IPS-18a (cell line): ENCODE results near the gene PUM1.
"Not testable (repeated sequence)": the region's sequence is repeated elsewhere in the genome, so short reads cannot be mapped to it uniquely, and the experiment has no call there.

Experiments
- H3K27ac ChIP-seq: one replicate; pipeline ENCODE4 v1.5.1; 2013; ENCODE audit warnings: low read length
- H3K27me3 ChIP-seq: one replicate; pipeline ENCODE4 v1.6.1; 2013; ENCODE audit warnings: mild to moderate bottlenecking, low read length; ENCODE audit not compliant: control insufficient read depth, insufficient read depth
- H3K36me3 ChIP-seq: one replicate; pipeline ENCODE4 v1.6.1; 2013; ENCODE audit warnings: low read depth, low read length; ENCODE audit not compliant: control insufficient read depth
- H3K4me1 ChIP-seq: one replicate; pipeline ENCODE4 v1.6.1; 2013; ENCODE audit warnings: low read depth, low read length; ENCODE audit not compliant: control insufficient read depth
- H3K4me3 ChIP-seq: one replicate; pipeline ENCODE4 v1.5.1; 2013; ENCODE audit warnings: low read length
- H3K9ac ChIP-seq: one replicate; pipeline ENCODE4 v1.6.1; 2013; ENCODE audit warnings: mild to moderate bottlenecking, low read length, moderate library complexity
- H3K9me3 ChIP-seq: one replicate; pipeline ENCODE4 v1.6.1; 2013; ENCODE audit warnings: low read depth, low read length; ENCODE audit not compliant: control insufficient read depth

The PUM1 gene

GRCh38 chr1:30986755-30987154 lies 78.8 kb downstream of the PUM1 start:
- H3K9me3 ChIP-seq, result no peaks in the 10 kb centered on the region
- H3K36me3 ChIP-seq, result peaks cover 39% of the 10 kb centered on the region
- peaks cover 2% of the 10 kb centered on the region for H3K4me1 ChIP-seq
- no peak overlapping the region for H3K9ac ChIP-seq
- no peak overlapping the region for H3K27ac ChIP-seq
- H3K27me3 ChIP-seq, result no peaks in the 10 kb centered on the region
- H3K4me3 ChIP-seq, result no peak overlapping the region

- Histone ChIP-seq H3K4me3 (no peak overlapping the region), H3K9me3 (no peaks in the 10 kb centered on the region), H3K27me3 (no peaks in the 10 kb centered on the region), H3K27ac (no peak overlapping the region), H3K36me3 (peaks cover 38% of the 10 kb centered on the region), H3K4me1 (peaks cover 2% of the 10 kb centered on the region), H3K9ac (no peak overlapping the region)
Observed at GRCh38 chr1:30984991-30985503, 80.5 kb downstream of the PUM1 start.

- Histone ChIP-seq H3K27ac (no peak overlapping the region), H3K9me3 (no peaks in the 10 kb centered on the region), H3K27me3 (no peaks in the 10 kb centered on the region), H3K4me1 (no peaks in the 10 kb centered on the region), H3K9ac (no peak overlapping the region), H3K4me3 (no peak overlapping the region), H3K36me3 (peaks cover 44% of the 10 kb centered on the region)
Observed at GRCh38 chr1:30984165-30984889, 81.2 kb downstream of the PUM1 start.

GRCh38 chr1:30982937-30983336 lies 82.6 kb downstream of the PUM1 start:
- no peak overlapping the region for H3K4me3 ChIP-seq
- no peaks in the 10 kb centered on the region for H3K4me1 ChIP-seq
- H3K9ac ChIP-seq, result no peak overlapping the region
- H3K36me3 ChIP-seq, result peaks cover 47% of the 10 kb centered on the region
- no peak overlapping the region for H3K27ac ChIP-seq
- H3K27me3 ChIP-seq, result no peaks in the 10 kb centered on the region
- no peaks in the 10 kb centered on the region for H3K9me3 ChIP-seq

GRCh38 chr1:30982431-30982830 lies 83.1 kb downstream of the PUM1 start:
- H3K27ac ChIP-seq, result no peak overlapping the region
- H3K4me1 ChIP-seq, result no peaks in the 10 kb centered on the region
- peaks cover 45% of the 10 kb centered on the region for H3K36me3 ChIP-seq
- no peaks in the 10 kb centered on the region for H3K27me3 ChIP-seq
- no peak overlapping the region for H3K4me3 ChIP-seq
- H3K9me3 ChIP-seq, result no peaks in the 10 kb centered on the region
- H3K9ac ChIP-seq, result no peak overlapping the region

- Histone ChIP-seq H3K36me3 (peaks cover 54% of the 10 kb centered on the region), H3K27me3 (no peaks in the 10 kb centered on the region), H3K9me3 (no peaks in the 10 kb centered on the region), H3K4me1 (no peaks in the 10 kb centered on the region), H3K27ac (no peak overlapping the region), H3K9ac (no peak overlapping the region), H3K4me3 (no peak overlapping the region)
Observed at GRCh38 chr1:30981172-30981571, 84.3 kb downstream of the PUM1 start.

GRCh38 chr1:30977511-30977910 lies 88.0 kb downstream of the PUM1 start:
- H3K27ac ChIP-seq, result no peak overlapping the region
- H3K36me3 ChIP-seq, result peaks cover 63% of the 10 kb centered on the region

GRCh38 chr1:30977105-30977504 lies 88.4 kb downstream of the PUM1 start:
- Histone ChIP-seq H3K4me1 (no peaks in the 10 kb centered on the region), H3K36me3 (peaks cover 61% of the 10 kb centered on the region)

More at GRCh38 chr1:30977511-30977910, 88.0 kb downstream of the PUM1 start:
- H3K27me3 ChIP-seq, result no peaks in the 10 kb centered on the region
- no peak overlapping the region for H3K4me3 ChIP-seq
- H3K9ac ChIP-seq, result no peak overlapping the region
- H3K9me3 ChIP-seq, result no peaks in the 10 kb centered on the region
- H3K4me1 ChIP-seq, result no peaks in the 10 kb centered on the region

GRCh38 chr1:30976143-30976542 lies 89.4 kb downstream of the PUM1 start:
- Histone ChIP-seq H3K27me3 (no peaks in the 10 kb centered on the region), H3K27ac (no peak overlapping the region), H3K4me3 (no peak overlapping the region), H3K4me1 (no peaks in the 10 kb centered on the region), H3K9ac (no peak overlapping the region), H3K36me3 (peaks cover 60% of the 10 kb centered on the region), H3K9me3 (no peaks in the 10 kb centered on the region)

More at GRCh38 chr1:30977105-30977504, 88.4 kb downstream of the PUM1 start:
- Histone ChIP-seq H3K9ac (no peak overlapping the region), H3K27me3 (no peaks in the 10 kb centered on the region), H3K27ac (no peak overlapping the region), H3K4me3 (no peak overlapping the region), H3K9me3 (no peaks in the 10 kb centered on the region)

- Histone ChIP-seq H3K27me3 (no peaks in the 10 kb centered on the region), H3K4me1 (no peaks in the 10 kb centered on the region), H3K36me3 (peaks cover 60% of the 10 kb centered on the region)
Observed at GRCh38 chr1:30975217-30975616, 90.3 kb downstream of the PUM1 start.

GRCh38 chr1:30974536-30974935 lies 91.0 kb downstream of the PUM1 start:
- Histone ChIP-seq H3K9me3 (no peaks in the 10 kb centered on the region), H3K4me3 (no peak overlapping the region), H3K9ac (no peak overlapping the region), H3K4me1 (no peaks in the 10 kb centered on the region), H3K27me3 (no peaks in the 10 kb centered on the region), H3K36me3 (peaks cover 61% of the 10 kb centered on the region), H3K27ac (no peak overlapping the region)

More at GRCh38 chr1:30975217-30975616, 90.3 kb downstream of the PUM1 start:
- Histone ChIP-seq H3K27ac (no peak overlapping the region), H3K4me3 (no peak overlapping the region), H3K9me3 (no peaks in the 10 kb centered on the region), H3K9ac (no peak overlapping the region)

GRCh38 chr1:30972349-30972748 lies 93.2 kb downstream of the PUM1 start:
- H3K27ac ChIP-seq, H3K4me3 ChIP-seq, H3K9ac ChIP-seq, H3K27me3 ChIP-seq, H3K4me1 ChIP-seq, H3K9me3 ChIP-seq: not testable (repeated sequence)
- peaks cover 60% of the 10 kb centered on the region for H3K36me3 ChIP-seq
